ENCODE data around the gene EFCAB5. TPM values are rescaled to one million over a fixed set of nuclear protein-coding genes. Genes with fewer than 3 reads are reported as not detected.
"Not testable (repeated sequence)": the region's sequence is repeated elsewhere in the genome, so short reads cannot be mapped to it uniquely, and the experiment has no call there.

EFCAB5 gene
- total and polyA plus RNA-seq, 2 experiments from 2014 or later, result 0.27 to 0.48 TPM

DNA sequence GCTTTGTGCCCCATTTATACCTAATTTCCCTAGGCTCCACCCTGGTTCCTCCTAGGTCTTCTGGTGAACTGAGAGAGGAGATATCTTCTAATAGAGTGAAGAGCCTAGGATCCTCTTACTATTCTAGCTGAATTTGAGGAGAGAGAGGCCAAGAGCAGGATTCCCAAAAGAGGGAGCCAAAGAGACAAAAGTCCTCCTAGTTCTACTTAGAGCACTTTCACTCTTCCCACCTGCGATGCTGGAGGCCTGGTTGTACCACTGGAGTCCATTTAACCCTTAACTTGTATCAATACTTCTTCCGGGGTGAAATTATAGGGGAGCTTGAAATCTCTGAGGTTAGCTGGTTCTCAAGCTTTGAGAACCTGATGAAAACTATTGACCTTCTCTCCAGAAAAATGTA lies 8.1 kb upstream of the EFCAB5 start:
- Histone ChIP-seq H3K27me3 (no peaks in the 10 kb centered on the region), H3K4me1 (ENCODE audit: insufficient read depth) (peaks cover 10% of the 10 kb centered on the region), H3K9me3 (ENCODE audit: low read depth) (no peaks in the 10 kb centered on the region), H2AFZ (no peak overlapping the region), H3K36me3 (replicated peaks; ENCODE audit: insufficient read depth, low read depth) (no peaks in the 10 kb centered on the region), H4K20me1 (ENCODE audit: insufficient read depth, poor library complexity, severe bottlenecking) (no peaks in the 10 kb centered on the region), H3K27ac (no peak overlapping the region), H3K4me2 (no peak overlapping the region), H3K4me3 (no peak overlapping the region), H3K79me2 (peaks cover 6% of the 10 kb centered on the region), H3K9me2 (replicated peaks; ENCODE audit: insufficient read depth) (no peaks in the 10 kb centered on the region)
- DNase-seq (ENCODE audit: low spot score), result peak; percentile 23
- 31% methylated on average over 2 of the region's 2 CpGs for WGBS (ENCODE audit: low lambda C conversion rate, missing lambda C conversion rate)
- TF ChIP-seq EZH2phosphoT487 (IDR thresholded peaks at IDR 0.05; ENCODE audit: low read depth, severe bottlenecking, unreplicated experiment) (no peak), EZH2 (IDR thresholded peaks at IDR 0.05; ENCODE audit: borderline replicate concordance) (no peak), CTCF (IDR thresholded peaks at IDR 0.05; ENCODE audit: poor library complexity) (peak; percentile 28)

- not testable (repeated sequence) for H3K9me3 ChIP-seq (ENCODE audit: low read depth); H2AFZ ChIP-seq; H3K79me2 ChIP-seq; H4K20me1 ChIP-seq (ENCODE audit: insufficient read depth, poor library complexity, severe bottlenecking); H3K9me2 ChIP-seq (replicated peaks; ENCODE audit: insufficient read depth); H3K4me1 ChIP-seq (ENCODE audit: insufficient read depth); H3K4me2 ChIP-seq; DNase-seq (ENCODE audit: low spot score); H3K4me3 ChIP-seq; H3K27me3 ChIP-seq; H3K27ac ChIP-seq; H3K36me3 ChIP-seq (replicated peaks; ENCODE audit: insufficient read depth, low read depth)
- WGBS (ENCODE audit: low lambda C conversion rate, missing lambda C conversion rate), result 92% methylated on average over 3 of the region's 3 CpGs
Observed at GRCh38 chr17:29935909-29936308, 5.5 kb upstream of the EFCAB5 start.

GRCh38 chr17:29936724-29937123 lies 4.7 kb upstream of the EFCAB5 start:
- H3K9me2 ChIP-seq (replicated peaks; ENCODE audit: insufficient read depth), result no peaks in the 10 kb centered on the region
- no peaks in the 10 kb centered on the region for H4K20me1 ChIP-seq (ENCODE audit: insufficient read depth, poor library complexity, severe bottlenecking)
- H3K4me3 ChIP-seq, result no peak overlapping the region
- H3K4me1 ChIP-seq (ENCODE audit: insufficient read depth), result no peaks in the 10 kb centered on the region
- no peaks in the 10 kb centered on the region for H3K79me2 ChIP-seq
- H3K9me3 ChIP-seq (ENCODE audit: low read depth), result no peaks in the 10 kb centered on the region
- no peak overlapping the region for H2AFZ ChIP-seq
- TF ChIP-seq EZH2 (IDR thresholded peaks at IDR 0.05; ENCODE audit: borderline replicate concordance) (no peak), EZH2phosphoT487 (IDR thresholded peaks at IDR 0.05; ENCODE audit: low read depth, severe bottlenecking, unreplicated experiment) (no peak), CTCF (IDR thresholded peaks at IDR 0.05; ENCODE audit: poor library complexity) (no peak)
- no peaks in the 10 kb centered on the region for H3K36me3 ChIP-seq (replicated peaks; ENCODE audit: insufficient read depth, low read depth)
- H3K4me2 ChIP-seq, result no peak overlapping the region
- no peak for DNase-seq (ENCODE audit: low spot score)
- H3K27me3 ChIP-seq, result peaks cover 3% of the 10 kb centered on the region
- 86% methylated on average over 2 of the region's 2 CpGs for WGBS (ENCODE audit: low lambda C conversion rate, missing lambda C conversion rate)
- H3K27ac ChIP-seq, result no peak overlapping the region

- Histone ChIP-seq H2AFZ (no peak overlapping the region), H3K9me3 (ENCODE audit: low read depth) (no peaks in the 10 kb centered on the region), H3K36me3 (replicated peaks; ENCODE audit: insufficient read depth, low read depth) (no peaks in the 10 kb centered on the region), H3K79me2 (no peaks in the 10 kb centered on the region), H3K9me2 (replicated peaks; ENCODE audit: insufficient read depth) (no peaks in the 10 kb centered on the region), H3K27ac (no peak overlapping the region), H3K27me3 (no peaks in the 10 kb centered on the region), H3K4me3 (no peak overlapping the region), H3K4me2 (no peak overlapping the region), H4K20me1 (ENCODE audit: insufficient read depth, poor library complexity, severe bottlenecking) (no peaks in the 10 kb centered on the region), H3K4me1 (ENCODE audit: insufficient read depth) (no peaks in the 10 kb centered on the region)
- no peak for DNase-seq (ENCODE audit: low spot score)
- TF ChIP-seq EZH2 (IDR thresholded peaks at IDR 0.05; ENCODE audit: borderline replicate concordance), result no peak
- no peak for TF ChIP-seq EZH2phosphoT487 (IDR thresholded peaks at IDR 0.05; ENCODE audit: low read depth, severe bottlenecking, unreplicated experiment)
- no peak for TF ChIP-seq CTCF (IDR thresholded peaks at IDR 0.05; ENCODE audit: poor library complexity)
- 82% methylated on average over 2 of the region's 2 CpGs for WGBS (ENCODE audit: low lambda C conversion rate, missing lambda C conversion rate)
Observed at GRCh38 chr17:29945281-29945680, 3.8 kb downstream of the EFCAB5 start.
